Stimulated activated CD8-positive, alpha-beta memory T cell treated with anti-CD3 and anti-CD28 coated beads, Interleukin-15, amount 100 ng/mL, for 24 hours (primary cell): Measurements from ENCODE around the gene GALNT10.

ENCODE experiments used
- DNase-seq: peaks from one replicate; pipeline ENCODE4 v3.0.0-alpha.2; 2020; ENCODE audit warnings: low read depth

The GALNT10 gene

GRCh38 chr5:154179846-154180710 lies 10.5 kb upstream of the GALNT10 start:
- no peak for DNase-seq

DNA sequence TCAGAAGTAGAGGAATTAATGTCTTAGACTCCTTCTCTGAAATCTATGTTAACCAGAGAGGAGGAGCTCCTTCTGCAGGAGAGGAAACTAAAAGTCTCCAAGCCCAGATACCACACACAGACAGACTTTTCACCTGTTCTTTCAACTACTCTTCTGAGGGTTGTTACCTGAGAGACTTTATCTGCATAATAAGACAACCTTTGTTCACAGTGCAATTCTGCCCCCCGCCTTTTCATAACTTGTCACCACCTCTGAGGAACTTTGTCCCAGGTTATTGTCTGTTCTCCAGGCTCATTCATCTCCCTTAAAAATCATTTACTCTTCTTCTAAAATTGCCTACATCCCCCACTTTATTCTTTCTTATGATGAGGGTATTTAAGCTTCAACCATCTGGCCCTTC lies 9.4 kb upstream of the GALNT10 start:
- no peak for DNase-seq

DNA sequence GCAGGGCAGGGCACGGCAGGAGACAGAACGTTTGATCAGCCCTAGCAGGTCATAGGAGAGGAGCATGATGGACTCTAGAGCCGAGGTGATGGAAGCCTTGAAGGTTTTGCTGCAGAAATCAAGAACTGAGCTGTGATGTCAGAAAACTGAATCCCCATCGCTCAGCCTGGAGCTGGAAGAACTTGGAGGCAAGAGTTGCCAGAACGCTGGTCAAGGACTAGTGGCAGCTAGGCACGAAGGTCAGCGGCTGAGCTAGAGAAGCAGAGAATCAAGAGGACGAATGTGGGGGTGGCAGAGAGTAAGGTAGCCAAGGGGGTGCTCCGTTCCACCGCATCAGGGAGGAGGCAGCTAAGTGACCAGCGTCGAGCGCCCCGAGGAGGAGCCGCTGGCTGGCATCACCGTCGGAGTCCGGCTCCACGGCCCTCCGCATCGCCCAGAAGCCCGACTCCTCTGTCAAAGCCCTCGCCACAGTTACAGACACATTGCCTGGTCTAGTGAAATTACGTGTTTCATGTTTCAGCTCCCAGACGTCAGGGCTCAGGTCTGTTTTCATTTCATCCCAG lies 1.2 kb upstream of the GALNT10 start:
- DNase-seq = no peak

DNA sequence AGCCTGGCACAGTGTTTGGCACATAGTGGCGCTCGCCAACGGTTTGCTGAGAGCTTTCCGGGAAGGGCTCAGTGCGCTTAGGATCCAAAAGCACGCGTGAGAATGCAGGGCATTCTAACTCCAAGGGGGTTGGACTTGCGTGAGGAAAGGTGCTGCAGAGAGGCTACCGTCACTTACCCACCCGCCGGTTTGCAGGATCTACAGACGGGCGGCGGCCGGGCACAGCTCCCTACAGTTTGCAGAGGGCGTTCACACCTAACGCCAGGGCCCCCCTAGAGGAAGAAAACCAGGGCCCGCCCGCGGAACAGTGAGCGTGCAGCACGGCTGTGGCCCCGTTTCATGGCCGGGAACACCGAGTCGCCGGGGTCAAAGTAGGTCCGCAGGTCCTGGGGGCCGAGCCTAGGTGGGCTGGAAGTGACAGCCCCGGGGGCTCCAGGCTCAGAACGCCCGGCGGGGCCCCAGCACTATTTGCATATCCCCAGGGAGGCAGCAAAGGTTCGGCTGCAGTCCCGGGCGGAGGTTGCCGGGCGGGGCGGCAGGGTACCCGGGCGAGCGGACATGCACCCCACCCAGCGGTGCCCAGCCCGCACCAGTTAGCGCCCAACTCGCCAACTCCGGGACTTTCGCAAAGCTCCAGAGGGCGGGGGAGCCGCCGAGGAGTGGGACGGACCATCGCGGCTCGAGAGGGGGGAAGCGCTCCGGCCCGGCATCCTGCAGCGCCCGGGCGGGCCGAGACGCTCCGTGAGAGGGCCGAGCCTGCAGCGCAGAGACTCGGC lies 526 bp upstream of the GALNT10 start:
- DNase-seq = peak; percentile 53

- no peak for DNase-seq
These were observed 1.1 kb downstream of the GALNT10 start for GRCh38 chr5:154191467-154192261.

DNA sequence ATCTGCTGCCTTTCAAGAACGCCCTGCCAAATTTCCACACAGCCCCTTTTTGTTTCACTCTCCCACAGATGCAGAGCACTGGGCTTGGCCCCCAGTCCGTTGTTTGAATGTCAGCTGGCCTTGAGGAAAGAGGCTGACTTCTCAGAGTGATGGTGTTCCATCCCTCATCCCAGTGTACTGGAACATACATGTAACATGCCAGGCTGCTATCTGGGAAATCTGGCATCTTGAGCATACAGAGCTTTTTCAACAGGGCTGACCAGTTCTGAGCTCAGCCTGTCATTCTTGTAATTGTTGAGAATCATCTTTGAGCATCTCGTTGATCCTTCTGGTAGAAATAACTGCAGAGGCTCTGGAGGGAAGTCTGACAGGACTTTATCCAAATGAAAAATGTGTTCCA lies 2.8 kb downstream of the GALNT10 start:
- no peak for DNase-seq

GRCh38 chr5:154193701-154194121 lies 3.2 kb downstream of the GALNT10 start:
- no peak for DNase-seq

DNA sequence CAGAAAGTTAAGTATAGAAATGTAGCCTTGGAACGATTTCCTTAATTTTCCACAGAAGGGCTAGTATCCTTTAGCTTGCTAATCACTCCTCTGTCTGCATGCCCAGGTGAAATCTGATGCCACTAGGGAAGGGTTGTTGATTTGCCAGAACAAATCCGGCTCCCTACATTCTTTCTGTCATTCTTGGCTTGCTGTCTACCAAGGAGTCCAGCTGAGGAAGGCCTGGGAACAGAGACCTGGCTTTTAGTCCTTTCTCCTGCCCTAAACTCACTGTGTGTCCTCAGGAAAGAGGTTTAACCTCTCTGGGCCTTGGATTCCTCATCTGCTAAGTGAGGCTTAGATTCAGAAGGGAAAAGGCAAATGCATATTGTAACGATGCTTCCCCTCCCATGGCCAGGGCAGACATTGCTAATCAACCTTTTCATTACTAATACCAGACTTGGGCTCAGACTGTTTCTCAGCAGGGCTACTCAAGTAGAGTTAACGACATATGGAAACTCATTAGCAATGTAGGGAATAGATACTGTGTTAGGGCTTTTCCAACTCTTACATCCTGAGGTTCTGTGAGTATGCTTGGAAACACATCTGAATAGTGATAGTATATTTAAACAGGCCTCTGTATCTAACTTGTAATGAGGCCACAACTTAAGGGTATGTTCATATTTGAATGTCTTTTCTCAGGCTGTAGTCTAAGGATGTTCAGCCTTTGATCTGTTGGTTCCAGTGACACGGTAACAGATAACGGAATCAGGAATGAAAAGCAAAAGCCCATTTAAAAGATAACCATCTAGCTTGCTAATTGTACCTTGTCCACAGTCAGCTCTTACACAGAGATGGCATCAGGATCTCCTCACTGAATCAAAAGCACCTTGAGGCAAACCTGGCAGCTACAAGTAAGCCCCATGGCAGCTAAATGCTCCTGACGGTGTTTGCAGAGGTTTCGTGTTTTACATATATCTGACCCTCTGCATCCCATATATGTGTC lies 4.1 kb downstream of the GALNT10 start:
- no peak for DNase-seq

- no peak for DNase-seq
These were observed 5.7 kb downstream of the GALNT10 start for GRCh38 chr5:154196281-154196680.

GRCh38 chr5:154196955-154197652 lies 6.6 kb downstream of the GALNT10 start:
- no peak for DNase-seq

- no peak for DNase-seq
These were observed 7.4 kb downstream of the GALNT10 start for GRCh38 chr5:154197801-154198491.

DNA sequence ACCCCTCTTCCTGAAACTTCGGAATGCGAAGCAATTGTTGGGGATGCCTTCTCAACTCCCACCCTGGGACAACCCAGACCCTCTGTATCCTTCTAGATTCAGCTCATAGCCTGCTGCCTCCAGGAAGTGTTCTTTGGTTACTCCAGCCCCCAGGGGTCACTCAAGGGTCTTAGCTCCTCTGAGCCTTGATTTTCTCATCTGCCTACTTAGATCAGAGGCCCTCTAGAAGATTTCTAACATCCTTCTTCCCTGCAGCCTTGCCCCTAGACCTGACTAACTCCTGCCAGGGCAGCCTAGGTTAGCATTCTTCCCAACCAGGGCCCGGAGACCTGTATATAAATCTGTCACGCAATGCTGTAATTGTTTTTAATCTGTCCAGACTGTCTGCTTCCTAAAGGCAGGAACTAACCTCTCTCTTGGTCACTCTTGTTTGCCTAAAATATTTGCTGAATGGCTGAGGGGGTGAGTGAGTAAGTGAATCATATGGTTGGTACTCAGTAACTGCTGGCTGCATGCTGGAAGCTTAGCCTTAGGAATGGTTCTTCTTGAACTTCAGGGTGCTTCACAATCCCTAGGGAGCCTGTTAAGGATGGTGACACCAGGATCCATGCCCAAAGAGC lies 8.2 kb downstream of the GALNT10 start:
- DNase-seq = no peak

GRCh38 chr5:154199263-154199662 lies 8.7 kb downstream of the GALNT10 start:
- DNase-seq = no peak

DNA sequence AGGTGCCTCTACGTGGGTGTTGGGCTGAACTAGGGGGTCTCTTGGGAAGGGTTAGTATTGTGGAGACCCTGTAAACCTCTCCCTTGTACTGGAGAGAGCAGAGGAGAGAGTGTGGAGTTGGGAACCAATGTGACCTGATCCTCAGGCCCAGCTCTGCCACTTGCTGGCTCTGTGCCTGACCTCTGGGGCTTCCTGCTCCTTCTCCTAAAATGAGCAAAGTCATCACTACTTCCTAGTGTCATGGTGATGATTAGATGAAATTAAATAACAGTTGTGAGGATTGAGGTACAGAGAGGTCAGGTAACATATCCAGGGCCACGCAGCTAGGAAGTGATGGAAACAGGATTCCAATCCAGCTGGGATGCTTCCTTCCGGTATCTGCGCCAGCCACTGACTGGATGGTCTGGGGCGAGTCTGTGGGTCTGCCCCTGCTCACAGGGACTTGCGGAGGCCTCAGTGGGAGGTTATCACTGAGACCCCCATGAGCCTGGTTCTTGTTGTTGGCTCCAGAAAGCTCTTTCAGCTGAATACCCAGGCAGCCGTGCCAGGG lies 9.2 kb downstream of the GALNT10 start:
- DNase-seq = no peak

GRCh38 chr5:154200221-154200620 lies 9.7 kb downstream of the GALNT10 start:
- no peak for DNase-seq

DNA sequence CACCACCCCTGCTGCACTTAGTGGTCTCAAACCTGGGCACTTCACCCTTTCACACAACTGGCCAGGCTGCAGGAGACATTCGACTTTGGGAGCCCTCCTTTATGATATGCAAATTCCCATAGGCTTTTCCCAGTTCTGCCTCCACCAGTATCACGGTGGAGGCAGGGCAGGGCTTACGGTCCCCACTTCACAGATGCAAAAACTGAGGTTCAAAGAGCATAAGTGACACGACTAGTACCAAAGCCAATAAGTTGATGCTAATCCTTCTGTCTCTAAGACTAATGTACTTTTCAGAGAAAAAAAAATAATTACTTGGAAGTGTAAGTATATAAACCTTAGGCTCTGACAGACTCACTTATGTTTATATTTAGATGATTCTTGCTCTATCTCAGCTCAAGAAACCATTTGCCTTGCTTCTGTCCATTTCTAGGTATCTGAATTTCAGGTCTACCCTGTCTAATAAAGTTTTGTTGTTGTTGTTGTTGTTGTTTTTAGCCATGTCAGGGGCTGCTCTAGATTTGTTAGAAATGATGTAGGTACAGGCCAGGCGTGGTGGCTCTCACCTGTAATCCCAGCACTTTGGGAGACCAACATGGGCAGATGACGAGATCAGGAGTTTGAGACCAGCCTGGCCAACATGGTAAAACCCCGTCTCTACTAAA lies 10.7 kb downstream of the GALNT10 start:
- DNase-seq = no peak

DNA sequence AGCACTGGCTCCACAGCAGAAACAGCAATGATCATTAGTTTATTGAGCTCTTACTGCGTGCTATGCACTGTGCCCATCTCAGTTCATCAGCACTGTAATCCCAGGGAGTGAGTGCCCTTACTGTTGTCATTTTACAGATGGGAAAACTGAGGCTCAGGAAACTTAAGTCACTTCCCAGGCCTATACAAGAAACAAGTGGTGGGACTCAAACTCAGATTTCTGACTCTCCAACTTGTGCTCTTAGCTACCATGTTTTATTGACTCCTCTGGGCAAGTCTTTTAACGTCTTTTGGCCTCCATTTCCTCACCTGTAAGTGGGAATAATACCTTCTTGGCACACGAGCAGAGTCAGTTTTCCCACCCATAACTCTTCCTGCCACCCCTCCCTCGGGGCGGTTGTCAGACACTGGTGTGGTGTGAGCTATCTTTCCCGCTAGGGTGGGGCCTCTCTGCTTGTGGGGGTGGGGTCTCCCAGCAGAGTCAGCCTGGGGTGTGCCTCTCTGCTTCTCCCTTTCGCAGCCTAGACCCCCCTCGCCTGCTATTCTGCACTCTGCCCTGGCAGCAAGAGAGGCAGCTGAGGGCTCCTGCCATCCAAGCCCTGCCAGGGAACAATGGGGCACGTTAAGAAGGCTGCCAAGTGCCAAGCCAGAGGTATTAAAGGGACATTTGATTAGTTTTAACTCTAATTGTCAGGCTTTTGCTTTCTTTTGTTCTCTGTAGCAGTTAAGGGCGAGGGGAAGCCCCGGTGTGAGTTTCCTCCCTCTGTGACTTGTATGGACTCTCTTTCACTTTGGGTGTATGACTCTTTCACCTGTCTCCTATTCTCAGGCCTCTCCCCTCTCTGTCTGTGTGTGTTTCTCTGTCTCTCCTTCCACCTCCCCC lies 12.1 kb downstream of the GALNT10 start:
- no peak for DNase-seq
